GM10248 (cell line): ENCODE measurements around the gene FUCA2.

Source experiments
- CTCF ChIA-PET: fragments of 300-600 bp; sonication (Branson Sonifier 250); formaldehyde crosslinking; extraction: SDS; loops from one replicate; lab custom pipeline; 2021; ENCODE audit warnings: antibody characterized with exemption; lab: Yijun Ruan, JAX
- POLR2A ChIA-PET: fragments of 350-650 bp; sonication (Branson Sonifier 250); formaldehyde crosslinking; extraction: SDS; loops from one replicate; lab custom pipeline; 2020; ENCODE audit warnings: antibody characterized with exemption; lab: Yijun Ruan, JAX
- DNase-seq: peaks from one replicate; pipeline ENCODE4 v3.0.0; 2012; ENCODE audit errors: extremely low spot score
- CTCF ChIP-seq: IDR thresholded peaks from 2 replicates; pipeline ENCODE4 v1.5.1; 2012; ENCODE audit warnings: mild to moderate bottlenecking, low read depth; ENCODE audit errors: extremely low read depth, missing control alignments, control extremely low read depth

FUCA2 gene

GRCh38 chr6:143555071-143555492 is 43.6 kb upstream of the FUCA2 start:
- ChIA-PET POLR2A (no interaction called here), CTCF (interaction anchor here (0.9 to 4.3 kb wide), 4 partner anchors 11 to 458 kb away, joined by 3 to 20 read pairs (median 6); no protein-coding TSS in a partner anchor)
- no peak for DNase-seq
- no peak for TF ChIP-seq CTCF

GRCh38 chr6:143553337-143553736 is 41.8 kb upstream of the FUCA2 start:
- TF ChIP-seq CTCF = no peak
- ChIA-PET CTCF (interaction anchor here (1.1 to 4.3 kb wide), 4 partner anchors 11 to 40 kb away, joined by 3 to 20 read pairs (median 8); no protein-coding TSS in a partner anchor), POLR2A (no interaction called here)
- DNase-seq = no peak

GRCh38 chr6:143549949-143550268 is 38.4 kb upstream of the FUCA2 start:
- ChIA-PET CTCF (interaction anchor here (1.2 to 1.6 kb wide), 5 partner anchors 8 to 37 kb away, joined by 4 to 7 read pairs (median 5); no protein-coding TSS in a partner anchor), POLR2A (no interaction called here)
- no peak for TF ChIP-seq CTCF
- no peak for DNase-seq

GRCh38 chr6:143549221-143549948 is 37.9 kb upstream of the FUCA2 start:
- ChIA-PET CTCF (interaction anchor here (1.2 to 1.6 kb wide), 5 partner anchors 9 to 36 kb away, joined by 4 to 7 read pairs (median 5); no protein-coding TSS in a partner anchor), POLR2A (no interaction called here)
- peak; percentile 44 for DNase-seq
- no peak for TF ChIP-seq CTCF

GRCh38 chr6:143546599-143546998 is 35.1 kb upstream of the FUCA2 start:
- ChIA-PET CTCF (interaction anchor here (1.0 to 2.1 kb wide), 4 partner anchors 10 to 431 kb away, joined by 3 to 7 read pairs (median 3); no protein-coding TSS in a partner anchor), POLR2A (no interaction called here)
- no peak for TF ChIP-seq CTCF
- DNase-seq = no peak

- ChIA-PET POLR2A (no interaction called here), CTCF (interaction anchor here (0.9 to 2.1 kb wide), 3 partner anchors 10 to 432 kb away, joined by 3 to 7 read pairs (median 3); no protein-coding TSS in a partner anchor)
These were observed 34.5 kb upstream of the FUCA2 start for GRCh38 chr6:143545976-143546547.

More at GRCh38 chr6:143545976-143546547, 34.5 kb upstream of the FUCA2 start:
- TF ChIP-seq CTCF = no peak
- no peak for DNase-seq
